SK-N-SH (cell line): ENCODE data around the gene KIF19. TPM values are rescaled to one million over a fixed set of nuclear protein-coding genes. Genes with fewer than 3 reads are reported as not detected.

Source experiments
- CTCF ChIA-PET: fragments of 300-600, 350-600 bp; formaldehyde crosslinking; extraction: SDS; loops from one replicate; lab custom pipeline; 2021; lab: Yijun Ruan, JAX
- POLR2A ChIA-PET: fragments of 350-600 bp; sonication (Branson Sonifier 250); formaldehyde crosslinking; extraction: SDS; loops from one replicate; lab custom pipeline; 2020; ENCODE audit warnings: antibody characterized with exemption, inconsistent platforms; lab: Yijun Ruan, JAX
- DNase-seq: peaks from one replicate; pipeline ENCODE4 v3.0.0; 2012
- H2AFZ ChIP-seq: fragments of 200-600 bp; sonication (generic); 2 replicates; pipeline ENCODE4 v1.8.1; 2016; ENCODE audit warnings: antibody characterized with exemption, mild to moderate bottlenecking, low read depth
- H3F3A ChIP-seq: fragments of 200-600 bp; sonication (generic); replicated peaks from 2 replicates; pipeline ENCODE3; 2016; ENCODE audit warnings: antibody characterized with exemption, mild to moderate bottlenecking; ENCODE audit not compliant: insufficient read depth
- H3K27ac ChIP-seq, 2 experiments: fragments of 200-500 bp in 1 of 2; fragments of 200-600 bp in 1 of 2; sonication (Bioruptor generic) in 1 of 2; sonication (generic), shearing (Covaris generic) in 1 of 2; 2 replicates each; pipeline versions ENCODE4 v1.5.1 to v1.6.1; 2014 to 2016; ENCODE audit warnings: low read depth in 2 of 2, inconsistent platforms in 1 of 2, low read length in 1 of 2, mild to moderate bottlenecking in 1 of 2, mixed read lengths in 1 of 2
- H3K27me3 ChIP-seq: fragments of 200-600 bp; sonication (generic), shearing (Covaris generic); 2 replicates; pipeline ENCODE4 v1.6.1; 2016; ENCODE audit warnings: mixed run types; ENCODE audit not compliant: insufficient read depth
- H3K36me3 ChIP-seq, 2 experiments: fragments of 200-500 bp in 1 of 2; fragments of 200-600 bp in 1 of 2; sonication (Bioruptor generic) in 1 of 2; sonication (generic) in 1 of 2; replicated peaks in 1 of 2; 2 replicates each; pipeline versions ENCODE3 to v1.5.1; 2014 to 2016; ENCODE audit warnings: low read length in 1 of 2, mild to moderate bottlenecking in 1 of 2; ENCODE audit not compliant: insufficient read depth in 2 of 2, control insufficient read depth in 1 of 2
- H3K4me1 ChIP-seq, 2 experiments: fragments of 200-500 bp in 1 of 2; fragments of 200-600 bp in 1 of 2; sonication (Bioruptor generic) in 1 of 2; sonication (generic), shearing (Covaris generic) in 1 of 2; 2 replicates each; pipeline versions ENCODE4 v1.5.1 to v1.6.1; 2014 to 2016; ENCODE audit warnings: low read depth in 1 of 2, low read length in 1 of 2, mixed run types in 1 of 2; ENCODE audit not compliant: insufficient read depth in 2 of 2, control insufficient read depth in 1 of 2
- H3K4me2 ChIP-seq: fragments of 200-600 bp; sonication (generic), shearing (Covaris generic); 2 replicates; pipeline ENCODE4 v1.6.1; 2017; ENCODE audit warnings: mixed run types
- H3K4me3 ChIP-seq, 2 experiments: fragments of 200-500 bp in 1 of 2; fragments of 200-600 bp in 1 of 2; sonication (Bioruptor generic) in 1 of 2; sonication (generic), shearing (Covaris generic) in 1 of 2; 2 replicates each; pipeline versions ENCODE4 v1.5.1 to v1.8.1; 2014 to 2016; ENCODE audit warnings: low read depth in 2 of 2, inconsistent platforms in 1 of 2, low read length in 1 of 2, mild to moderate bottlenecking in 1 of 2, mixed read lengths in 1 of 2, moderate library complexity in 1 of 2
- H3K79me2 ChIP-seq: fragments of 200-600 bp; sonication (generic); 2 replicates; pipeline ENCODE4 v1.8.1; 2017; ENCODE audit warnings: mild to moderate bottlenecking; ENCODE audit not compliant: insufficient read depth
- H3K9ac ChIP-seq: fragments of 200-600 bp; sonication (generic); 2 replicates; pipeline ENCODE4 v1.6.1; 2017; ENCODE audit warnings: mixed run types
- H3K9me2 ChIP-seq: fragments of 200-600 bp; sonication (generic); 2 replicates; pipeline ENCODE4 v1.6.1; 2017; ENCODE audit warnings: mixed run types
- H3K9me3 ChIP-seq: fragments of 200-600 bp; sonication (generic); 2 replicates; pipeline ENCODE4 v1.6.1; 2017; ENCODE audit warnings: mixed run types, mild to moderate bottlenecking, moderate library complexity
- H4K20me1 ChIP-seq: fragments of 200-600 bp; sonication (generic); 2 replicates; pipeline ENCODE4 v1.6.1; 2017; ENCODE audit warnings: mild to moderate bottlenecking, mixed run types; ENCODE audit not compliant: insufficient read depth
- CHD2 ChIP-seq: fragments of 150-350 bp; IDR thresholded peaks from 2 replicates; pipeline ENCODE4 v1.6.1; 2018; ENCODE audit warnings: low read length; ENCODE audit not compliant: partially characterized antibody
- IRF3 ChIP-seq: fragments of 150-350 bp; IDR thresholded peaks from 2 replicates; pipeline ENCODE4 v1.6.1; 2016; ENCODE audit warnings: mild to moderate bottlenecking, low read depth, low read length
- MEF2A ChIP-seq: IDR thresholded peaks from 2 replicates; pipeline ENCODE4 v1.4.0; 2012; ENCODE audit warnings: low read depth, borderline replicate concordance
- MXI1 ChIP-seq: IDR thresholded peaks from 2 replicates; pipeline ENCODE4 v1.6.1; 2012; ENCODE audit warnings: mild to moderate bottlenecking, low read depth, low read length, improper control_type of control experiment
- RAD21 ChIP-seq: IDR thresholded peaks from 2 replicates; pipeline ENCODE4 v1.6.1; 2012; ENCODE audit warnings: mild to moderate bottlenecking, low read length
- RCOR1 ChIP-seq: fragments of 150-350 bp; IDR thresholded peaks from 2 replicates; pipeline ENCODE4 v1.6.1; 2017; ENCODE audit warnings: antibody characterized with exemption, low read length
- REST ChIP-seq: IDR thresholded peaks from 2 replicates; pipeline ENCODE4 v1.6.1; 2012; ENCODE audit warnings: mild to moderate bottlenecking, low read depth, low read length, moderate library complexity
- SIN3A ChIP-seq: IDR thresholded peaks from 2 replicates; pipeline ENCODE4 v1.6.1; 2012; ENCODE audit warnings: low read depth, mild to moderate bottlenecking, low read length, moderate library complexity, borderline replicate concordance
- USF1 ChIP-seq: IDR thresholded peaks from 2 replicates; pipeline ENCODE4 v1.4.0; 2012; ENCODE audit warnings: low read depth, borderline replicate concordance
- ZBTB33 ChIP-seq: IDR thresholded peaks from 2 replicates; pipeline ENCODE4 v1.4.0; 2012; ENCODE audit warnings: low read depth, borderline replicate concordance
- WGBS: methylation state at CpG from one replicate; pipeline ENCODE4 v1.1.6; 2017; ENCODE audit warnings: low lambda C conversion rate; 5-methylcytosine and 5-hydroxymethylcytosine counted together
- polyA plus RNA-seq, 3 experiments: library from polyadenylated mRNA; depleted of rRNA; stranded (reverse); fragments of >200 nt; gene quantifications; 2 replicates each; pipeline ENCODE4 v1.2.3, GENCODE V29; 2012

Gene KIF19
- polyA plus RNA-seq, 1 of the 3 experiments (the other 2 are of a cell fraction), result not detected

GRCh38 chr17:74287031-74287602, 38.9 kb upstream of the KIF19 start:
- Histone ChIP-seq H3K27ac (no peak overlapping the region), H3K4me1 (no peaks in the 10 kb centered on the region), H3K9me2 (no peaks in the 10 kb centered on the region), H3K4me2 (no peak overlapping the region), H3F3A (no peaks in the 10 kb centered on the region), H3K79me2 (no peaks in the 10 kb centered on the region), H3K27me3 (no peaks in the 10 kb centered on the region), H3K9ac (no peak overlapping the region), H3K4me3 (no peak overlapping the region), H3K9me3 (no peaks in the 10 kb centered on the region), H3K36me3 (no peaks in the 10 kb centered on the region), H4K20me1 (no peaks in the 10 kb centered on the region), H2AFZ (no peak overlapping the region)
- CTCF ChIA-PET, result interaction anchor here (0.7 to 9.6 kb wide), 6 partner anchors 11 to 171 kb away, joined by 3 to 93 read pairs (median 4); no protein-coding TSS in a partner anchor
- no peak for DNase-seq
- TF ChIP-seq CHD2 (no peak), SIN3A (no peak), RAD21 (no peak), USF1 (no peak), ZBTB33 (no peak), IRF3 (no peak)
- 52% methylated on average over 14 of the region's 14 CpGs for WGBS
- POLR2A ChIA-PET, result interaction anchor here (0.6 kb wide), 1 partner anchor 27 kb away, joined by 3 read pairs; no protein-coding TSS in a partner anchor

GRCh38 chr17:74288785-74289184, 37.2 kb upstream of the KIF19 start:
- Histone ChIP-seq H3K4me2 (no peak overlapping the region), H3K79me2 (no peaks in the 10 kb centered on the region), H3K36me3 (no peaks in the 10 kb centered on the region), H3K27ac (no peak overlapping the region), H3K9ac (no peak overlapping the region), H3K4me3 (no peak overlapping the region), H3K27me3 (no peaks in the 10 kb centered on the region), H4K20me1 (no peaks in the 10 kb centered on the region), H3K9me2 (no peaks in the 10 kb centered on the region), H3F3A (no peaks in the 10 kb centered on the region), H2AFZ (no peak overlapping the region), H3K4me1 (no peaks in the 10 kb centered on the region), H3K9me3 (no peaks in the 10 kb centered on the region)
- TF ChIP-seq MXI1 (no peak), MEF2A (no peak), RCOR1 (no peak), REST (no peak)
- ChIA-PET CTCF (interaction anchor here (0.7 to 9.6 kb wide), 3 partner anchors 9 to 421 kb away, joined by 3 to 93 read pairs (median 4); no protein-coding TSS in a partner anchor), POLR2A (no interaction called here)
- WGBS, result 39% methylated on average over 5 of the region's 5 CpGs
- no peak for DNase-seq
